Esophagus squamous epithelium (tissue), 4 donors: ENCODE data around the gene UQCRHL.

ENCODE experiments used
- POLR2A ChIP-seq, 4 donors: fragments of 450-650 bp; IDR thresholded peaks; one replicate each; pipeline ENCODE4 v1.6.1; 2017; ENCODE audit warnings: antibody characterized with exemption in 4 of 4, mild to moderate bottlenecking in 4 of 4, moderate library complexity in 3 of 4
- TF ChIP-seq, protein P1 (sequence below), 6 experiments: fragments of 450-650 bp in 4 of 6; fragments of 200-600 bp in 2 of 6; sonication (generic) in 2 of 6; IDR thresholded peaks; one replicate each; pipeline ENCODE4 v1.5.1; 2016 to 2019; ENCODE audit warnings: antibody characterized with exemption in 6 of 6, mild to moderate bottlenecking in 4 of 6, moderate library complexity in 4 of 6

GRCh38 chr1:15835741-15836510 is 28.5 kb upstream of the UQCRHL start:
- TF ChIP-seq, protein P1, sequence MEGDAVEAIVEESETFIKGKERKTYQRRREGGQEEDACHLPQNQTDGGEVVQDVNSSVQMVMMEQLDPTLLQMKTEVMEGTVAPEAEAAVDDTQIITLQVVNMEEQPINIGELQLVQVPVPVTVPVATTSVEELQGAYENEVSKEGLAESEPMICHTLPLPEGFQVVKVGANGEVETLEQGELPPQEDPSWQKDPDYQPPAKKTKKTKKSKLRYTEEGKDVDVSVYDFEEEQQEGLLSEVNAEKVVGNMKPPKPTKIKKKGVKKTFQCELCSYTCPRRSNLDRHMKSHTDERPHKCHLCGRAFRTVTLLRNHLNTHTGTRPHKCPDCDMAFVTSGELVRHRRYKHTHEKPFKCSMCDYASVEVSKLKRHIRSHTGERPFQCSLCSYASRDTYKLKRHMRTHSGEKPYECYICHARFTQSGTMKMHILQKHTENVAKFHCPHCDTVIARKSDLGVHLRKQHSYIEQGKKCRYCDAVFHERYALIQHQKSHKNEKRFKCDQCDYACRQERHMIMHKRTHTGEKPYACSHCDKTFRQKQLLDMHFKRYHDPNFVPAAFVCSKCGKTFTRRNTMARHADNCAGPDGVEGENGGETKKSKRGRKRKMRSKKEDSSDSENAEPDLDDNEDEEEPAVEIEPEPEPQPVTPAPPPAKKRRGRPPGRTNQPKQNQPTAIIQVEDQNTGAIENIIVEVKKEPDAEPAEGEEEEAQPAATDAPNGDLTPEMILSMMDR (IDR thresholded peaks at IDR 0.05), result peak in 1 of 6 experiments; percentile 45
- peak in 3 of 4 donors; percentile 78 to 92 (median 88) for TF ChIP-seq POLR2A (IDR thresholded peaks at IDR 0.05)
